ENCODE data around the gene ENOSF1. TPM values are rescaled to one million over a fixed set of nuclear protein-coding genes. Genes with fewer than 3 reads are reported as not detected.
"Not testable (repeated sequence)": the region's sequence is repeated elsewhere in the genome, so short reads cannot be mapped to it uniquely, and the experiment has no call there.

Gene ENOSF1
- total RNA-seq, 4 donors from 2014 or later: 57.5 to 192 (median 101) TPM

DNA sequence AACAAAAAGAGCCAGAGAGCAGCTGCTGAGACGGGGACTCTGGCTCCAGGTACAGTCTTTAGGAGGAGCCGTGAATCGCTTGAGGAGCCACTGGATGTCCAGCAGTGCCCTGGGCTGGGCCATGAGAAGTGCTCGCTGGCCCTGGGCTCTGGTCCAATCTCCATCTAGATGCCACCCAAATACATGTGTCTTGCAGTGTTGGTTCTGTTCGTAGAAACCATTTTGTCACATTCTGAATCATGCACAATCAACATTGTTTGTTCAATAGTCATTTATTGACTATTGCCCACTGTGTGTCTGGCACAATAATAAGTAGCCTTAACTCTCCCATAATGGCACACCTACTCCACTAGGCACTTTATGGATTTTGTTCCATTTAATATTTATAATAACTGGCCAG lies 28.9 kb downstream of the ENOSF1 start:
- WGBS, 2 donors: 59 to 86% methylated on average over 3 to 4 of the region's 5 CpGs

DNA sequence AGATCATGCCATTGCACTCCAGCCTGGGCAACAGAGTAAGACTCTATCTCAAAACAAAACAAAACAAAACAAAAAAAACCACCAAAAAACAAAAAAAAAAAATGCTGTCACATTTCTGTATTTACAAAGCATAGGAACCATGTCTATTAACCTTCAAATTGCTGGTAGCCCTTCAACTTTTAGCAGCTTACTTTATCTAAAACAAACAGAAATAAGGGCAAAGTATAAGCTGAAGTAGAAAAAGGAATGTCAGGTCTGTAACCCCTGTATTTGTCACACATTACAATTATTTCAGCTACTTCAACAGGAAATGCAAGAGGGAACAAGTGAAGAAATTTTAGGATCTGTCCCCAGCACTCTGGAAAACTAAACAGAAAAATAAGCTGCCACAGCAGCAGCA lies 29.6 kb downstream of the ENOSF1 start:
- no peaks in the 10 kb centered on the region for H3K9me3 ChIP-seq
- H3K4me3 ChIP-seq (replicated peaks in 1 of 3): no peak overlapping the region
- TF ChIP-seq POLR2A (IDR thresholded peaks at IDR 0.05): no peak
- TF ChIP-seq, protein P1, sequence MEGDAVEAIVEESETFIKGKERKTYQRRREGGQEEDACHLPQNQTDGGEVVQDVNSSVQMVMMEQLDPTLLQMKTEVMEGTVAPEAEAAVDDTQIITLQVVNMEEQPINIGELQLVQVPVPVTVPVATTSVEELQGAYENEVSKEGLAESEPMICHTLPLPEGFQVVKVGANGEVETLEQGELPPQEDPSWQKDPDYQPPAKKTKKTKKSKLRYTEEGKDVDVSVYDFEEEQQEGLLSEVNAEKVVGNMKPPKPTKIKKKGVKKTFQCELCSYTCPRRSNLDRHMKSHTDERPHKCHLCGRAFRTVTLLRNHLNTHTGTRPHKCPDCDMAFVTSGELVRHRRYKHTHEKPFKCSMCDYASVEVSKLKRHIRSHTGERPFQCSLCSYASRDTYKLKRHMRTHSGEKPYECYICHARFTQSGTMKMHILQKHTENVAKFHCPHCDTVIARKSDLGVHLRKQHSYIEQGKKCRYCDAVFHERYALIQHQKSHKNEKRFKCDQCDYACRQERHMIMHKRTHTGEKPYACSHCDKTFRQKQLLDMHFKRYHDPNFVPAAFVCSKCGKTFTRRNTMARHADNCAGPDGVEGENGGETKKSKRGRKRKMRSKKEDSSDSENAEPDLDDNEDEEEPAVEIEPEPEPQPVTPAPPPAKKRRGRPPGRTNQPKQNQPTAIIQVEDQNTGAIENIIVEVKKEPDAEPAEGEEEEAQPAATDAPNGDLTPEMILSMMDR (IDR thresholded peaks at IDR 0.05): no peak
- no peaks in the 10 kb centered on the region for H3K27me3 ChIP-seq
- intact Hi-C loops (cut with DNase I): no loop called here
- peaks cover 11 to 33% of the 10 kb centered on the region in 2 donors for H3K36me3 ChIP-seq
- no peak for DNase-seq
- H3K27ac ChIP-seq: no peak overlapping the region
- H3K4me1 ChIP-seq: no peaks in the 10 kb centered on the region

More for the DNA sequence above, 28.9 kb downstream of the ENOSF1 start:
- no peak overlapping the region for H3K27ac ChIP-seq
- TF ChIP-seq, protein P1 (IDR thresholded peaks at IDR 0.05): no peak
- TF ChIP-seq POLR2A (IDR thresholded peaks at IDR 0.05): no peak
- no peaks in the 10 kb centered on the region for H3K27me3 ChIP-seq
- intact Hi-C loops (cut with DNase I): no loop called here
- H3K4me1 ChIP-seq: no peaks in the 10 kb centered on the region
- H3K9me3 ChIP-seq: no peaks in the 10 kb centered on the region
- H3K4me3 ChIP-seq (replicated peaks in 1 of 3): no peak overlapping the region
- no peak for DNase-seq
- peaks cover 8 to 26% of the 10 kb centered on the region in 2 donors for H3K36me3 ChIP-seq

DNA sequence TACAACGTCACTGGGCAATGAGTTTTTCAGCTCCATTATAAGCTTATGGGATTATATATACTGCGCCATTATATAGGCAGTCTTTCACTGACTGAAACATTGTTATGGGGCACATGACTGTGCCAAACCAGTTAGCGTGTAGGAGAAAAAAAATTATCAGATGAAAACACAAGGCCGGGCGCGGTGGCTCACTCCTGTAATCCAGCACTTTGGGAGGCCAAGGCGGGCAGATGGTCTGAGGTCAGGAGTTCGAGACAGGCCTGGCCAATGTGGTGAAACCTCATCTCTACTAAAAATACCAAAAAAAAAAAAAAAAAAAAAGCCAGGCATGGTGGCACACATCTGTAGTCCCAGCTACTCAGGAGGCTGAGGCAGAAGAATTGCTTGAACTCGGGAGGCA lies 30.0 kb downstream of the ENOSF1 start:
- WGBS, 2 donors: 97% methylated on average over 9 of the region's 9 CpGs
- H3K27ac ChIP-seq; intact Hi-C loops (cut with DNase I); H3K9me3 ChIP-seq; DNase-seq; H3K4me1 ChIP-seq; H3K27me3 ChIP-seq; H3K4me3 ChIP-seq (replicated peaks in 1 of 3): not testable (repeated sequence)
- peaks cover 15 to 37% of the 10 kb centered on the region in 2 donors for H3K36me3 ChIP-seq

DNA sequence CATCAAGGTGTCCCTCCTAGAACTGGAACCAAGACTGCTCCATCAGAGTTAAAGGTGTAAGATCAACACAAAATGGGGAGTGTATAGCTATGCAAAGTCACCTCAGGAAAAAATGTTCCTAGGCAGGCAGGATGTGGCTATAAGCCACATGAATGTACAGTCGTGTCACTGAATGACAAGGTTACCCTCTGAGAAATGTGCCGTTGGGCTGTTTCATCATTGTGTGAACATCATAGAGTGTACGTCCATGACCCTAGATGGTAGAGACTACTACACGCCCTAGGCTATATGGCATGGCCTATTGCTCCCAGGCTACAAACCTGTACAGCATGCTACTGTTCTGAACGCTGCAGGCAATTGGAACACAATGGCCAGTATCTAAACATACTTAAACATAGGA lies 30.4 kb downstream of the ENOSF1 start:
- DNase-seq: no peak
- H3K4me1 ChIP-seq: no peaks in the 10 kb centered on the region
- H3K9me3 ChIP-seq: no peaks in the 10 kb centered on the region
- TF ChIP-seq, protein P1 (IDR thresholded peaks at IDR 0.05): no peak
- no peak for TF ChIP-seq POLR2A (IDR thresholded peaks at IDR 0.05)
- intact Hi-C loops (cut with DNase I): no loop called here
- H3K4me3 ChIP-seq (replicated peaks in 1 of 3): no peak overlapping the region
- WGBS, 2 donors: 98 to 99% methylated on average over 5 of the region's 5 CpGs
- peaks cover 18 to 41% of the 10 kb centered on the region in 2 donors for H3K36me3 ChIP-seq
- no peak overlapping the region for H3K27ac ChIP-seq
- H3K27me3 ChIP-seq: no peaks in the 10 kb centered on the region

DNA sequence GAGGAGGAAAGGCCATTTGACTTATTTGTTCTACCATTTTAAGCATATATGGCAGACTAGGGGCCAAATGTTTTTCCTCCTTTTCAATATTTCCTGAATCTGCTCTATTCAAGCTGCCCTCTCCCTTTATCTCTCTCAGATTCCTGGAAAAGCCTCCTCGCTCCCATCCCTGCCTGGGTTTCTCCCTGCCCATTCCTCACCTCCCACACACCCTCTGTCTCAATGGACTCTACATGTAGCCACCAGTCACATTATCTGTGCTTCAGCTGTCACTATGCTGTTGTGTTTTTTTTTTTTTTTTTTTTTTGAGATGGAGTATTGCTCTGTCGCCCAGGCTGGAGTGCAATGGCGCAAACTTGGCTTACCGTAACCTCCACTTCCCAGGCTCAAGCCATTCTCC lies 32.0 kb downstream of the ENOSF1 start:
- intact Hi-C loops (cut with DNase I): no loop called here
- Histone ChIP-seq H3K4me3 (replicated peaks in 1 of 3) (no peak overlapping the region), H3K27me3 (no peaks in the 10 kb centered on the region), H3K9me3 (no peaks in the 10 kb centered on the region), H3K27ac (no peak overlapping the region), H3K4me1 (no peaks in the 10 kb centered on the region), H3K36me3 (peaks cover 24 to 46% of the 10 kb centered on the region in 2 donors)
- WGBS, 2 donors: 98 to 99% methylated on average over 4 of the region's 4 CpGs
- no peak for DNase-seq
- no peak for TF ChIP-seq POLR2A (IDR thresholded peaks at IDR 0.05)
- TF ChIP-seq, protein P1 (IDR thresholded peaks at IDR 0.05): no peak

DNA sequence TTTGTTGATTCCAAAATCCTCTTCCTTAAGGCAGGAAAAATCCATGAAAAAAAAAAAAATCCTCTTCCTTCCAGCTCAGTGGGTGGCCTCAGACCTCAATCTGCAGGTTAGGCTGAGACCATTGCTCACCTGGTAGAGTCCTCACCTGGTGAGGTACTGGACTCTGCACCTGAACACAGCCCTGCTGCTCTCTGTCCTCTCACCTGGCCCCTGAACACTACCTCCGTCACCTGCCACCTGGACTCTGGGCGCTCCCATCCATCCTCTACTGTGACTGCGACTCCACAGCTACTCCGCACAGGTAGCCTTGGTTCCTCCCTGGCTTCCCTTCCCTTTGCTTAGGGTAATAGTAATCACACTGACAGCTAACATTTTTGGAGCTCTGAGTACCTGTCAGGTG lies 32.9 kb downstream of the ENOSF1 start:
- Histone ChIP-seq H3K4me3 (replicated peaks in 1 of 3) (no peak overlapping the region), H3K27me3 (no peaks in the 10 kb centered on the region), H3K4me1 (no peaks in the 10 kb centered on the region), H3K9me3 (no peaks in the 10 kb centered on the region), H3K27ac (no peak overlapping the region), H3K36me3 (peaks cover 27 to 50% of the 10 kb centered on the region in 2 donors)
- intact Hi-C loops (cut with DNase I): no loop called here
- 98 to 100% methylated on average over 4 of the region's 4 CpGs for WGBS, 2 donors
- no peak for DNase-seq
- TF ChIP-seq, protein P1 (IDR thresholded peaks at IDR 0.05): no peak
- TF ChIP-seq POLR2A (IDR thresholded peaks at IDR 0.05): no peak

Data from thyroid gland (tissue), 4 donors.